Neural cell (in vitro differentiated cells): ENCODE results near the gene HNF1B.

Experiments
- CTCF ChIP-seq: fragments of 450-650 bp; IDR thresholded peaks from 2 replicates; pipeline ENCODE4 v1.5.1; 2014; ENCODE audit warnings: antibody characterized with exemption, mild to moderate bottlenecking, moderate library complexity; ENCODE audit not compliant: poor library complexity, severe bottlenecking
- EP300 ChIP-seq: fragments of 450-650 bp; conservative IDR thresholded peaks from 2 replicates; pipeline ENCODE4 v1.6.1; 2014; ENCODE audit warnings: antibody characterized with exemption, mild to moderate bottlenecking, moderate library complexity; ENCODE audit not compliant: poor library complexity, severe bottlenecking
- EZH2 ChIP-seq: fragments of 200-600, 300-800 bp; shearing (Covaris generic), sonication (generic); IDR thresholded peaks from 2 replicates; pipeline ENCODE4 v1.6.1; 2014; ENCODE audit warnings: antibody characterized with exemption, low read length, borderline replicate concordance, mild to moderate bottlenecking; ENCODE audit not compliant: insufficient read depth, poor library complexity, severe bottlenecking
- POLR2AphosphoS5 ChIP-seq: IDR thresholded peaks from 2 replicates; pipeline ENCODE4 v1.6.1; 2012
- RAD21 ChIP-seq: fragments of 450-650 bp; conservative IDR thresholded peaks from 2 replicates; pipeline ENCODE4 v1.6.1; 2014; ENCODE audit warnings: antibody characterized with exemption, mild to moderate bottlenecking, moderate library complexity
- REST ChIP-seq: IDR thresholded peaks from 2 replicates; pipeline ENCODE4 v1.6.1; 2012; ENCODE audit warnings: borderline replicate concordance
- SMC3 ChIP-seq: fragments of 450-650 bp; conservative IDR thresholded peaks from 2 replicates; pipeline ENCODE4 v1.6.1; 2014; ENCODE audit warnings: antibody characterized with exemption, mild to moderate bottlenecking, moderate library complexity; ENCODE audit not compliant: poor library complexity
- TAF1 ChIP-seq: IDR thresholded peaks from 2 replicates; pipeline ENCODE4 v1.6.1; 2012; ENCODE audit warnings: low read depth

GRCh38 chr17:37664214-37664613 is 80.6 kb downstream of the HNF1B start:
- TF ChIP-seq CTCF (no peak), TAF1 (no peak), EZH2 (no peak), REST (no peak), POLR2AphosphoS5 (no peak), EP300 (no peak), SMC3 (no peak), RAD21 (no peak)
